ENCODE measurements around the gene MAP3K1.

The MAP3K1 gene

GRCh38 chr5:56853698-56854097 is 38.3 kb downstream of the MAP3K1 start:
- TF ChIP-seq CTCF (IDR thresholded peaks at IDR 0.05; ENCODE audit: low read depth, low read length, missing control alignments) = no peak
- no peak overlapping the region for H3K4me3 ChIP-seq (ENCODE audit: low read depth, low read length)
- DNase-seq (ENCODE audit: low read depth) = no peak

GRCh38 chr5:56854920-56855319 is 39.6 kb downstream of the MAP3K1 start:
- no peak overlapping the region for H3K4me3 ChIP-seq (ENCODE audit: low read depth, low read length)
- DNase-seq (ENCODE audit: low read depth) = no peak
- no peak for TF ChIP-seq CTCF (IDR thresholded peaks at IDR 0.05; ENCODE audit: low read depth, low read length, missing control alignments)

GRCh38 chr5:56856541-56857178 is 41.3 kb downstream of the MAP3K1 start:
- H3K4me3 ChIP-seq (ENCODE audit: low read depth, low read length) = no peak overlapping the region
- DNase-seq (ENCODE audit: low read depth) = no peak
- TF ChIP-seq CTCF (IDR thresholded peaks at IDR 0.05; ENCODE audit: low read depth, low read length, missing control alignments) = no peak

GRCh38 chr5:56858777-56859442 is 43.6 kb downstream of the MAP3K1 start:
- no peak for DNase-seq (ENCODE audit: low read depth)
- H3K4me3 ChIP-seq (ENCODE audit: low read depth, low read length) = no peak overlapping the region
- no peak for TF ChIP-seq CTCF (IDR thresholded peaks at IDR 0.05; ENCODE audit: low read depth, low read length, missing control alignments)

GRCh38 chr5:56861893-56862485 is 46.6 kb downstream of the MAP3K1 start:
- no peak for DNase-seq (ENCODE audit: low read depth)
- H3K4me3 ChIP-seq (ENCODE audit: low read depth, low read length) = no peak overlapping the region
- no peak for TF ChIP-seq CTCF (IDR thresholded peaks at IDR 0.05; ENCODE audit: low read depth, low read length, missing control alignments)

GRCh38 chr5:56862909-56863308 is 47.6 kb downstream of the MAP3K1 start:
- TF ChIP-seq CTCF (IDR thresholded peaks at IDR 0.05; ENCODE audit: low read depth, low read length, missing control alignments) = no peak
- H3K4me3 ChIP-seq (ENCODE audit: low read depth, low read length) = no peak overlapping the region
- no peak for DNase-seq (ENCODE audit: low read depth)

All from GM12864 (cell line).